Thoracic aorta (tissue), 2 donors: Measurements from ENCODE around the gene SLC25A18. TPM values are rescaled to one million over a fixed set of nuclear protein-coding genes. Genes with fewer than 3 reads are reported as not detected.

Experiments
- ATAC-seq: fragments of 150-250 bp; one replicate; pipeline ENCODE4 v1.8.0; 2017; ENCODE audit warnings: low read depth; ENCODE audit not compliant: insufficient number of reproducible peaks, low FRiP score
- DNase-seq: peaks from one replicate; pipeline ENCODE4 v3.0.0-alpha.2; 2020; ENCODE audit warnings: low spot score
- H3K27ac ChIP-seq, 2 donors: fragments of 200-600 bp; sonication (generic); 1 replicate in 1 of 2; 2 replicates in 1 of 2; pipeline ENCODE4 v1.5.1; 2016; ENCODE audit warnings: mild to moderate bottlenecking in 2 of 2, moderate library complexity in 2 of 2
- H3K27me3 ChIP-seq: fragments of 200-600 bp; sonication (generic); replicated peaks from 2 replicates; pipeline ENCODE4 v1.6.0; 2016; ENCODE audit warnings: mild to moderate bottlenecking; ENCODE audit not compliant: insufficient read depth
- H3K36me3 ChIP-seq: fragments of 200-600 bp; sonication (generic); one replicate; pipeline ENCODE4 v1.5.1; 2016
- H3K4me1 ChIP-seq, 2 donors: fragments of 200-600 bp; sonication (generic); 1 replicate in 1 of 2; 2 replicates in 1 of 2; pipeline versions ENCODE4 v1.5.1 to v1.6.0; 2016; ENCODE audit warnings: low read depth in 2 of 2, mild to moderate bottlenecking in 1 of 2; ENCODE audit not compliant: control insufficient read depth in 1 of 2
- H3K4me3 ChIP-seq: fragments of 200-600 bp; sonication (generic); 2 replicates; pipeline ENCODE4 v1.5.1; 2016; ENCODE audit warnings: mild to moderate bottlenecking
- H3K9me3 ChIP-seq: fragments of 200-600 bp; sonication (generic); 2 replicates; pipeline ENCODE4 v1.5.1; 2016
- CTCF ChIP-seq: fragments of 200-600 bp; sonication (generic); IDR thresholded peaks from one replicate; pipeline ENCODE4 v1.5.1; 2019; ENCODE audit warnings: antibody characterized with exemption
- total RNA-seq, 2 donors: library from RNA; depleted of rRNA; stranded (reverse); fragments of >200 nt; gene quantifications; one replicate each; pipeline versions ENCODE4 v1.1.0 to v1.2.3, GENCODE V29; 2016

Gene SLC25A18
- total RNA-seq, 2 donors from 2014 or later, result not detected

GRCh38 chr22:17569971-17570511, 6.7 kb downstream of the SLC25A18 start:
- TF ChIP-seq CTCF, result no peak
- H3K27me3 ChIP-seq, result no peaks in the 10 kb centered on the region
- no peak overlapping the region for H3K4me3 ChIP-seq
- H3K4me1 ChIP-seq, result peaks cover 0 to 28% of the 10 kb centered on the region in 2 donors
- H3K27ac ChIP-seq, result peak overlapping the region in 1 of 2 donors; percentile 80
- H3K9me3 ChIP-seq, result no peaks in the 10 kb centered on the region
- ATAC-seq (no peak), DNase-seq (no peak)
- no peaks in the 10 kb centered on the region for H3K36me3 ChIP-seq

GRCh38 chr22:17570851-17571631, 7.7 kb downstream of the SLC25A18 start:
- Histone ChIP-seq H3K27me3 (no peaks in the 10 kb centered on the region), H3K4me1 (peaks cover 0 to 28% of the 10 kb centered on the region in 2 donors), H3K9me3 (no peaks in the 10 kb centered on the region), H3K4me3 (peak overlapping the region; percentile 55), H3K36me3 (no peaks in the 10 kb centered on the region), H3K27ac (peak overlapping the region; percentile 26 to 80)
- ATAC-seq (peak; percentile 73), DNase-seq (peak; percentile 53)
- no peak for TF ChIP-seq CTCF

- Histone ChIP-seq H3K4me3 (no peak overlapping the region), H3K4me1 (peaks cover 0 to 18% of the 10 kb centered on the region in 2 donors), H3K27me3 (no peaks in the 10 kb centered on the region), H3K9me3 (no peaks in the 10 kb centered on the region), H3K27ac (no peak overlapping the region), H3K36me3 (no peaks in the 10 kb centered on the region)
- ATAC-seq (no peak), DNase-seq (no peak)
- TF ChIP-seq CTCF, result no peak
Observed at GRCh38 chr22:17575151-17575550, 11.9 kb downstream of the SLC25A18 start.

GRCh38 chr22:17575681-17576080, 12.4 kb downstream of the SLC25A18 start:
- DNase-seq (no peak), ATAC-seq (no peak)
- no peak for TF ChIP-seq CTCF
- Histone ChIP-seq H3K9me3 (no peaks in the 10 kb centered on the region), H3K27ac (no peak overlapping the region), H3K36me3 (no peaks in the 10 kb centered on the region), H3K27me3 (no peaks in the 10 kb centered on the region), H3K4me3 (no peak overlapping the region), H3K4me1 (peaks cover 0 to 12% of the 10 kb centered on the region in 2 donors)

- H3K27ac ChIP-seq, result no peak overlapping the region
- H3K36me3 ChIP-seq, result no peaks in the 10 kb centered on the region
- no peaks in the 10 kb centered on the region for H3K27me3 ChIP-seq
- no peak for DNase-seq
- H3K4me3 ChIP-seq, result no peak overlapping the region
- no peaks in the 10 kb centered on the region for H3K9me3 ChIP-seq
- ATAC-seq, result no peak
- peaks cover 0 to 6% of the 10 kb centered on the region in 2 donors for H3K4me1 ChIP-seq
- no peak for TF ChIP-seq CTCF
Observed at GRCh38 chr22:17576470-17576869, 13.2 kb downstream of the SLC25A18 start.
